Measurements from ENCODE around the gene BEND4. TPM values are rescaled to one million over a fixed set of nuclear protein-coding genes. Genes with fewer than 3 reads are reported as not detected.
A peak's percentile ranks its signal among the peaks of the same experiment; 100 is the strongest.
"Not testable (repeated sequence)": the region's sequence is repeated elsewhere in the genome, so short reads cannot be mapped to it uniquely, and the experiment has no call there.

Gene BEND4
- under 1 TPM in 2 of 3 donors, not detected in 1; 0.14 to 0.24 TPM for polyA plus RNA-seq

GRCh38 chr4:42152507-42153504, at the start of gene BEND4:
TSS of gene BEND4 (minus strand) at chr4:42152655. CDS start at chr4:42152143, 512 bp downstream.
- peaks cover 0 to 3% (median under 1%) of the 10 kb centered on the region in 6 donors for H3K9me3 Mint-ChIP-seq
- H3K4me3 Mint-ChIP-seq: peak within 1 kb of the TSS; percentile 75 to 79 (median 76)
- no peak within 1 kb of the TSS for H3K27ac Mint-ChIP-seq
- H3K4me1 Mint-ChIP-seq: peaks cover 18 to 33% of the 10 kb centered on the region in 2 donors
- H3K36me3 Mint-ChIP-seq: peaks cover 0 to 11% (median 3%) of the 10 kb centered on the region in 3 donors
- peaks cover 13 to 41% (median 15%) of the 10 kb centered on the region in 3 donors for H3K27me3 Mint-ChIP-seq (ENCODE audit: low read depth in 3 of 3)
- no peak for DNase-seq

GRCh38 chr4:42197341-42197740, 44.9 kb upstream of the BEND4 start:
- DNase-seq: no peak
- H3K4me1 Mint-ChIP-seq: no peaks in the 10 kb centered on the region

GRCh38 chr4:42172921-42173320, 20.5 kb upstream of the BEND4 start:
- Mint-ChIP-seq H3K9me3 (peaks cover 0 to 2% (median 0%) of the 10 kb centered on the region in 6 donors), H3K27me3 (ENCODE audit: low read depth in 3 of 3) (peaks cover 0 to 2% (median 2%) of the 10 kb centered on the region in 3 donors), H3K4me1 (no peaks in the 10 kb centered on the region), H3K36me3 (no peaks in the 10 kb centered on the region), H3K27ac (no peak overlapping the region), H3K4me3 (no peak overlapping the region)
- DNase-seq: no peak

More at GRCh38 chr4:42197341-42197740, 44.9 kb upstream of the BEND4 start:
- Mint-ChIP-seq H3K27ac (no peak overlapping the region), H3K36me3 (no peaks in the 10 kb centered on the region), H3K9me3 (peaks cover 0 to 2% (median 0%) of the 10 kb centered on the region in 6 donors), H3K27me3 (ENCODE audit: low read depth in 3 of 3) (peaks cover 0 to 1% (median 0%) of the 10 kb centered on the region in 3 donors), H3K4me3 (no peak overlapping the region)

GRCh38 chr4:42172128-42172790, 19.8 kb upstream of the BEND4 start:
- H3K36me3 Mint-ChIP-seq: no peaks in the 10 kb centered on the region
- no peak overlapping the region for H3K4me3 Mint-ChIP-seq
- H3K9me3 Mint-ChIP-seq: peaks cover 0 to 2% (median 0%) of the 10 kb centered on the region in 6 donors
- H3K4me1 Mint-ChIP-seq: no peaks in the 10 kb centered on the region
- H3K27ac Mint-ChIP-seq: no peak overlapping the region
- H3K27me3 Mint-ChIP-seq (ENCODE audit: low read depth in 3 of 3): peaks cover 0 to 2% (median 2%) of the 10 kb centered on the region in 3 donors
- DNase-seq: no peak

- no peaks in the 10 kb centered on the region for H3K4me1 Mint-ChIP-seq
- no peak overlapping the region for H3K4me3 Mint-ChIP-seq
- H3K27me3 Mint-ChIP-seq (ENCODE audit: low read depth in 3 of 3): peaks cover 0 to 2% (median 0%) of the 10 kb centered on the region in 3 donors
- H3K27ac Mint-ChIP-seq: no peak overlapping the region
- DNase-seq: no peak
- H3K9me3 Mint-ChIP-seq: peaks cover 0 to under 1% (median 0%) of the 10 kb centered on the region in 6 donors
- no peaks in the 10 kb centered on the region for H3K36me3 Mint-ChIP-seq
Measured at GRCh38 chr4:42167709-42168108, 15.3 kb upstream of the BEND4 start.

GRCh38 chr4:42166186-42166585, 13.7 kb upstream of the BEND4 start:
- not testable (repeated sequence) for H3K4me1 Mint-ChIP-seq; H3K36me3 Mint-ChIP-seq; H3K27me3 Mint-ChIP-seq (ENCODE audit: low read depth in 3 of 3); H3K9me3 Mint-ChIP-seq; H3K4me3 Mint-ChIP-seq; H3K27ac Mint-ChIP-seq; DNase-seq

- Mint-ChIP-seq H3K27ac (no peak overlapping the region), H3K4me3 (no peak overlapping the region), H3K4me1 (no peaks in the 10 kb centered on the region), H3K36me3 (no peaks in the 10 kb centered on the region), H3K9me3 (peaks cover 0 to 4% (median 0%) of the 10 kb centered on the region in 6 donors), H3K27me3 (ENCODE audit: low read depth in 3 of 3) (peaks cover 3 to 12% (median 4%) of the 10 kb centered on the region in 3 donors)
- DNase-seq: no peak
Measured at GRCh38 chr4:42159271-42160001, 7.0 kb upstream of the BEND4 start.

- H3K27me3 Mint-ChIP-seq (ENCODE audit: low read depth in 3 of 3): peaks cover 12 to 35% (median 15%) of the 10 kb centered on the region in 3 donors
- H3K4me3 Mint-ChIP-seq: peak overlapping the region; percentile 75 to 79 (median 76)
- H3K27ac Mint-ChIP-seq: no peak overlapping the region
- peak in 2 of 3 donors; percentile 8 to 11 for DNase-seq
- peaks cover 18 to 33% of the 10 kb centered on the region in 2 donors for H3K4me1 Mint-ChIP-seq
- H3K9me3 Mint-ChIP-seq: peaks cover 0 to 3% (median under 1%) of the 10 kb centered on the region in 6 donors
- peaks cover 0 to 11% (median 3%) of the 10 kb centered on the region in 3 donors for H3K36me3 Mint-ChIP-seq
Measured at GRCh38 chr4:42151568-42152506, 618 bp downstream of the BEND4 start.

GRCh38 chr4:42150653-42151567, 1.5 kb downstream of the BEND4 start:
- Mint-ChIP-seq H3K9me3 (peaks cover 0 to 3% (median 0%) of the 10 kb centered on the region in 6 donors), H3K4me1 (peaks cover 18 to 33% of the 10 kb centered on the region in 2 donors), H3K27ac (peak overlapping the region in 1 of 6 donors; percentile 87), H3K27me3 (ENCODE audit: low read depth in 3 of 3) (peaks cover 12 to 33% (median 15%) of the 10 kb centered on the region in 3 donors), H3K4me3 (peak overlapping the region; percentile 86 to 98 (median 90)), H3K36me3 (peaks cover 0 to 11% (median 3%) of the 10 kb centered on the region in 3 donors)
- DNase-seq: no peak

- Mint-ChIP-seq H3K27ac (no peak overlapping the region), H3K27me3 (ENCODE audit: low read depth in 3 of 3) (peaks cover 12 to 30% (median 15%) of the 10 kb centered on the region in 3 donors), H3K4me3 (peak overlapping the region in 2 of 5 donors; percentile 90 to 98), H3K9me3 (peaks cover 0 to 3% (median 0%) of the 10 kb centered on the region in 6 donors), H3K4me1 (peaks cover 18 to 33% of the 10 kb centered on the region in 2 donors), H3K36me3 (peaks cover 0 to 11% (median 3%) of the 10 kb centered on the region in 3 donors)
- DNase-seq: no peak
Measured at GRCh38 chr4:42149004-42149403, 3.5 kb downstream of the BEND4 start.

- H3K36me3 Mint-ChIP-seq: peaks cover 0 to 11% (median 3%) of the 10 kb centered on the region in 3 donors
- no peak overlapping the region for H3K27ac Mint-ChIP-seq
- peaks cover 10 to 25% (median 12%) of the 10 kb centered on the region in 3 donors for H3K27me3 Mint-ChIP-seq (ENCODE audit: low read depth in 3 of 3)
Measured at GRCh38 chr4:42148425-42148824, 4.0 kb downstream of the BEND4 start.

More at GRCh38 chr4:42148425-42148824, 4.0 kb downstream of the BEND4 start:
- Mint-ChIP-seq H3K4me1 (peaks cover 16 to 31% of the 10 kb centered on the region in 2 donors), H3K4me3 (no peak overlapping the region), H3K9me3 (peaks cover 0 to 3% (median 0%) of the 10 kb centered on the region in 6 donors)
- DNase-seq: no peak

All from immature natural killer cell (primary cell).